HG02763 (cell line): ENCODE data around the gene CPEB1.
"Not testable (repeated sequence)": the region's sequence is repeated elsewhere in the genome, so short reads cannot be mapped to it uniquely, and the experiment has no call there.

ENCODE experiments used
- ATAC-seq: cut with Tn5 transposase; IDR thresholded peaks from one replicate; pipeline ENCODE4 v1.9.1; 2021; ENCODE audit warnings: mild to moderate bottlenecking, moderate library complexity; ENCODE audit not compliant: unreplicated experiment

The CPEB1 gene

GRCh38 chr15:82649226-82649999 is 2.2 kb upstream of the CPEB1 start:
- no peak for ATAC-seq

- no peak for ATAC-seq
Measured at GRCh38 chr15:82648257-82649103, 1.3 kb upstream of the CPEB1 start.

GRCh38 chr15:82647835-82648256 is 683 bp upstream of the CPEB1 start:
- ATAC-seq, result no peak

- ATAC-seq, result no peak
Measured at GRCh38 chr15:82646250-82647044, 716 bp downstream of the CPEB1 start.

- not testable (repeated sequence) for ATAC-seq
Measured at GRCh38 chr15:82644967-82645852, 2.0 kb downstream of the CPEB1 start.

- no peak for ATAC-seq
Measured at GRCh38 chr15:82643992-82644391, 3.2 kb downstream of the CPEB1 start.

GRCh38 chr15:82642656-82643055 is 4.5 kb downstream of the CPEB1 start:
- no peak for ATAC-seq

- no peak for ATAC-seq
Measured at GRCh38 chr15:82641129-82641798, 5.9 kb downstream of the CPEB1 start.

GRCh38 chr15:82640672-82641071 is 6.5 kb downstream of the CPEB1 start:
- ATAC-seq, result no peak

GRCh38 chr15:82635798-82636197 is 11.4 kb downstream of the CPEB1 start:
- ATAC-seq, result no peak

GRCh38 chr15:82630033-82630432 is 17.1 kb downstream of the CPEB1 start:
- ATAC-seq, result no peak

- ATAC-seq, result no peak
Measured at GRCh38 chr15:82625136-82625535, 22.0 kb downstream of the CPEB1 start.

- no peak for ATAC-seq
Measured at GRCh38 chr15:82624438-82624837, 22.7 kb downstream of the CPEB1 start.

GRCh38 chr15:82624008-82624407 is 23.2 kb downstream of the CPEB1 start:
- no peak for ATAC-seq

GRCh38 chr15:82621970-82622369 is 25.2 kb downstream of the CPEB1 start:
- no peak for ATAC-seq

- no peak for ATAC-seq
Measured at GRCh38 chr15:82613747-82614146, 33.4 kb downstream of the CPEB1 start.

GRCh38 chr15:82611348-82611747 is 35.8 kb downstream of the CPEB1 start:
- no peak for ATAC-seq

GRCh38 chr15:82602195-82602594 is 45.0 kb downstream of the CPEB1 start:
- no peak for ATAC-seq

- ATAC-seq, result no peak
Measured at GRCh38 chr15:82599862-82600261, 47.3 kb downstream of the CPEB1 start.

GRCh38 chr15:82597815-82598214 is 49.3 kb downstream of the CPEB1 start:
- no peak for ATAC-seq
